Neural cell (in vitro differentiated cells): ENCODE measurements around the gene CRIP1.

Source experiments
- CTCF ChIP-seq: fragments of 450-650 bp; IDR thresholded peaks from 2 replicates; pipeline ENCODE4 v1.5.1; 2014; ENCODE audit warnings: antibody characterized with exemption, mild to moderate bottlenecking, moderate library complexity; ENCODE audit not compliant: poor library complexity, severe bottlenecking
- EP300 ChIP-seq: fragments of 450-650 bp; conservative IDR thresholded peaks from 2 replicates; pipeline ENCODE4 v1.6.1; 2014; ENCODE audit warnings: antibody characterized with exemption, mild to moderate bottlenecking, moderate library complexity; ENCODE audit not compliant: poor library complexity, severe bottlenecking
- EZH2 ChIP-seq: fragments of 200-600, 300-800 bp; shearing (Covaris generic), sonication (generic); IDR thresholded peaks from 2 replicates; pipeline ENCODE4 v1.6.1; 2014; ENCODE audit warnings: antibody characterized with exemption, low read length, borderline replicate concordance, mild to moderate bottlenecking; ENCODE audit not compliant: insufficient read depth, poor library complexity, severe bottlenecking
- MXI1 ChIP-seq: fragments of 450-650 bp; conservative IDR thresholded peaks from 2 replicates; pipeline ENCODE4 v1.6.1; 2014; ENCODE audit warnings: antibody characterized with exemption, mild to moderate bottlenecking; ENCODE audit not compliant: poor library complexity, severe bottlenecking
- POLR2AphosphoS5 ChIP-seq: IDR thresholded peaks from 2 replicates; pipeline ENCODE4 v1.6.1; 2012
- RAD21 ChIP-seq: fragments of 450-650 bp; conservative IDR thresholded peaks from 2 replicates; pipeline ENCODE4 v1.6.1; 2014; ENCODE audit warnings: antibody characterized with exemption, mild to moderate bottlenecking, moderate library complexity
- TAF1 ChIP-seq: IDR thresholded peaks from 2 replicates; pipeline ENCODE4 v1.6.1; 2012; ENCODE audit warnings: low read depth

GRCh38 chr14:105495990-105496830, 9.5 kb downstream of the CRIP1 start:
- TF ChIP-seq EZH2 (no peak), POLR2AphosphoS5 (no peak), MXI1 (no peak), EP300 (no peak), CTCF (no peak), RAD21 (no peak), TAF1 (no peak)
